Daoy (cell line): ENCODE data around the gene MYL12A. TPM values are rescaled to one million over a fixed set of nuclear protein-coding genes. Genes with fewer than 3 reads are reported as not detected.
"Not testable (repeated sequence)": the region's sequence is repeated elsewhere in the genome, so short reads cannot be mapped to it uniquely, and the experiment has no call there.

Experiments
- DNase-seq: peaks from one replicate; pipeline ENCODE4 v3.0.0-alpha.2; 2015; ENCODE audit warnings: low read depth
- total RNA-seq: library from RNA; depleted of rRNA; stranded (reverse); fragments of >200 nt; shearing (Covaris generic); gene quantifications from 2 replicates; pipeline ENCODE4 v1.2.3, GENCODE V29; 2014

The MYL12A gene
- total RNA-seq, 1 experiment from 2014 or later, result 207 TPM

- no peak for DNase-seq
These were observed 7.1 kb downstream of the MYL12A start for GRCh38 chr18:3254725-3255124.

- no peak for DNase-seq
These were observed 8.1 kb downstream of the MYL12A start for GRCh38 chr18:3255611-3256165.

GRCh38 chr18:3256693-3257626 lies 9.4 kb downstream of the MYL12A start:
- DNase-seq, result no peak

GRCh38 chr18:3257627-3258120 lies 10.1 kb downstream of the MYL12A start:
- DNase-seq, result no peak

GRCh38 chr18:3260995-3261372 lies 13.4 kb downstream of the MYL12A start:
- DNase-seq, result no peak

DNA sequence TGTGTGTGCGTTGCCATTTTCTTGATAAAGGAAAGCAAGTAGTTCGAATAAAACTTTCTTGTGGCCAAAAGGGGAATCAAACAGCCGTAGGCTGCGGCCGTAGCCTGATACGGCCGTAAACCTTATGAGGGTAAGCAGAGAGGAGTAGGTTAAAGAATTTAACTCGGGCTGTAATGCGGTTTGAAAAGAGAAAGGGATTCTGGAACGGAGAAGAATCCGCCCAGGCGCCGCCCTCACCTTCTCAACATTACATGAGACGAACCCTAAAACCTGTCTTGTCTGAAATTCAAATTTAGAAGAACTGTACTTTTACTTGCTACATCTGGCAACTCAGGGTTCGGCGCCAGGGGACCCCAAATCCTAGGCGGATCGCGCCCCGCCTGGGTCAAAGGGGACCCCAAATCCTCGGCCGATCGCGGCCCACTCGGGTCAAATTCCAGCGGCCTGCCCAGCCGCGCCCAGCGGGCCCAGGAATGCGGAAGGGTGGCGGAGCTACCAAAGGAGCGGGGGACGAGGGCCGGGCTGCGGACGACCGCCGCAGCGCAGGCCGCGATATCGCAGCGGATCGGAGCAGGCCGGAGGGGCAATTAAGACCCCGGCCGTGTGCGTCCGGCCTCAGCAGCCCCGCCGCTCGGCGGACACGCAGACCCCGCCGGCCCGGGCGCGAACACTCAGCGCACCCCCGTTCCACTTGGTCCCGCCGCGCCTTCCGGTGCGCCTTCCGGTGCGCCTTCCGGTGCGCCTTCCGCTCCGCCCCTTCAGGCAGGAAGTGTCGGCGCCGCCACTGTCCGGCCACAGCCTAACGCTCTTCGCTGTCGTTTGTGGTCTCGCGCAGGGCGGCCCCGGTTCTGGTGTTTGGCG lies 14.0 kb downstream of the MYL12A start, which contains the start of gene MYL12B:
Gene MYL12B, plus strand, starts transcription at position 761 of the 861 bp plus-strand sequence. CDS start 10,766 bp downstream, outside the sequence.
- DNase-seq, result peak; percentile 84

GRCh38 chr18:3262234-3263131 lies 14.9 kb downstream of the MYL12A start:
- no peak for DNase-seq

DNA sequence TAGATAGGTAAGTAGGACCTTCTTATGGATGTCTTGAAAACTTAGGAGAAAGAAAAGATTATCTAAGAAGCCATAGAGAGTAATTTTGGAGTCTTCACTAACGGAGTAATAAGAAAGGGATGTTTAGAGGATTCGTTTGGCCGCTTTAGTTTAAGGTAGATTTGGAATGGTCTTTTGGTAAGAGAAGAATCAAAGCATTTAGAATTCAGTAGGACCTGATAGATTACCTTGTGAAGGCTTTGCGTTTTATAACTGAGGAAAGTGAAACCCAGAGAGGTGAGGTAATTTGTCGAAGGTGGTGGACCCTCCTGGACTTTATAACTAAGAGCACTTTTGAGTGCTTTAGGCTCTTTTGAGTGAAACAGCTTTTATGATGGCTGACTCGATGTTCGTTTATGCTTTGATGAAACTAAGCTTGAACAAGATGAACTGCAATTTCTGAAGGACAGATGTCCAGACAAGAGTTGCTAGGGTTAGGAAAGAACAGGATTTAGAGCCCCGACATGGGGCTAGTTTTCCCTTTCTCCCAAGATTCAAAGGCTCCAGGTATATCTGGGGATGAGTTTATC lies 15.6 kb downstream of the MYL12A start:
- no peak for DNase-seq

- no peak for DNase-seq
These were observed 16.8 kb downstream of the MYL12A start for GRCh38 chr18:3264362-3264761.

DNA sequence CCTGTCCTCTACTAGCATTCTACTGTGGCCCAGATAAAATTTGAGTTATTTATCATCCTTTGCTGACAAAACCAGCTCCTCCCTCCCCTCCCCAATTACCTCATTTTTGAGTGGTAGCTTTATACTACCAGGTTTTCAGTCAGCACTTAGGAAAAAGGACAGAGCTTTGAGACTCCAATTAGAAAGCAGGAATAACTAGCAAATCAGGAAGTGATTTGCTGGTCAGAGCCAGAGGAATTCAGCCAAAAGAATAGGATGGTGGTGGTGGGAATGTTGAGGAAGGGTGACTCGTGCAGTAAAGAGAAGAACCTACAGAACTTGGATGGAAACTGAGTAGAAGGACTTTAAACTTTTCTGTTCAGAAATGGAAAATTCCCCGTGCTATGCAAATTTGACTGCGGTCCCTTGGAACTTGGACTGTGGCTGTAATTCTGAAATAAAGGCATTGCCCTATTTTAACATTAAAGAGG lies 18.0 kb downstream of the MYL12A start:
- no peak for DNase-seq

GRCh38 chr18:3266062-3266608 lies 18.5 kb downstream of the MYL12A start:
- no peak for DNase-seq

GRCh38 chr18:3268306-3268705 lies 20.7 kb downstream of the MYL12A start:
- no peak for DNase-seq

DNA sequence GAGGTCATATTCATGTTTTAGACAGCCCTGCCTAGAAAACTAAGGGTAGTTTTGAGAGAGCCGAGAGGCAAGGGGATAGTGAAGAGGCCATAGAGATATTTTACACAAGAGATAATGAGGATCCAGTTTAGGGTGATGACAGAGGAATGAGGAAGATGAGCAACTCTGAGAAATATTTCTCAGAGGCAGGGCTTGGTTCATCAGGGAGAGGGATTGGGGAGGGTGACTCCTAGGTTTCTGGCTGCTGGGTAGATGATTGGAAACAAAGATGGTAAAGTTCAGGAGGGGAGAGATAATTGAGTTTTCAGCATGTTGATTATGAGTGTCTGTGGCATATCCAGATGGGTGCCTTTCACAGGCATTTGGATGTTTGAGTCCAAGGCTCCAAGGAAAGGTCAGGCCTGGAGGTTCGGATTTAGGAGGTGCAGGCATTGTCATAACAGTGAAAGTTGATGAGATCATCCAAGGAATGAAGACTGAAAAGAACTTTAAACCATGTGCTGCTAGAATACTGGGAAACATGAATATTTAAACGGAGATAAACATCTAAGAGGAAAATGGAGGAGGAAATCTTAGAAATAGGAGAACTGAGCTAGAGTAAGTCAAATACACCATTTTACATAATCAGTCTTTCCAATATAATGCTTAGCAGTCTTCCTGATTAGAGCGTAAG lies 21.8 kb downstream of the MYL12A start:
- DNase-seq, result no peak

DNA sequence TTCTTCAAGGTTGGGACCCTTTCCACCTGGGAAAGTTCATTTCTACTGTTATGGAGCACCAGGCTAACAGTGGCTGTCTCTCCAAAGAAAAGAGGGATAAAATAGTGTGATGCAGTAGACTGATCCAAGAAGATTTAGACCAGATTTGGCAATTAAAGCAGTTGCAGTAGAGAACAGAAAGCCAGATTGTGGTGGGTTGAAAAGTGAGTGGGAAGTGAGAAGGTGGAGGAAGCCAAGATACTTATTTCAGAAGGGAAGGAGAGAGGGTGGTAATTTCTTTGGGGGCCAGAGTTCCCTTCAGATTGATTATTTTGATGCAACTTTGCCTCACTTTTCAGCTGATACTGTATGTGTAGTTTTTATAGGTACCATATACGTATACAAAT lies 22.3 kb downstream of the MYL12A start:
- DNase-seq, result no peak

DNA sequence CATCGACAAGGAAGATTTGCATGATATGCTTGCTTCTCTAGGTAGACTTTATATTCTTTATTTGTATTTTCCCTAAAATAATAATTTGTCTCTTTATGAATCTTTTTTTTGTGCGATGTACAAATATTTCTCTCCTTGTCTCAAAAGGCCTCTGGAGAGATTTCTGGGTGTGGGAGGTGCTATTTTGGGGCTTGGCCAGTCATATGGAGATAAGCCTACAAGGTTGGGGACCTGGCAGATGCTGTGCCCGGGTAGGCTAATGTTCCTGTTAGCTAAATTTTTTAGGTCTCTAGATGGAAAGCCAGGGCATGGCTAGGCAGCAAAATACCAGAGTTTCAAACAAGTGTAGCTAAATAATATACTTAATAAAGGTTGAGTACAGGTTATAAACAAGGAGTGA lies 25.4 kb downstream of the MYL12A start:
- DNase-seq, result no peak

DNA sequence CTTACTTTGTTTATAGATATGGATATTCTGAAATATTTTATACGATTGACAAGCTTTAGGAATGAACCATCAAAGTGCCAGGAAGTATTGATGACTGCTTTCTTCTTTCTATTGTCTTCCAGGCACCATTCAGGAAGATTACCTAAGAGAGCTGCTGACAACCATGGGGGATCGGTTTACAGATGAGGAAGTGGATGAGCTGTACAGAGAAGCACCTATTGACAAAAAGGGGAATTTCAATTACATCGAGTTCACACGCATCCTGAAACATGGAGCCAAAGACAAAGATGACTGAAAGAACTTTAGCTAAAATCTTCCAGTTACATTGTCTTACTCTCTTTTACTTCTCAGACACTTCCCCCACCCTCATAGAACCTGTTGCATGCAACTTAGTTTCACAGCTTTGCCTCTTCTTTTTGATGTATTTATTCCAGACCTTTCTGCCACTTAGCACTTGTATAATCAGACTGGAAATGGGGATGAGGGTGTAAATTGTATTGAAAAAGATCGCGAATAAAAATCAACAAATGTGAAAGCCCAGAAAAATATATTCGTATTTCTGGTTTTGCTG lies 30.1 kb downstream of the MYL12A start:
- DNase-seq, result not testable (repeated sequence)

DNA sequence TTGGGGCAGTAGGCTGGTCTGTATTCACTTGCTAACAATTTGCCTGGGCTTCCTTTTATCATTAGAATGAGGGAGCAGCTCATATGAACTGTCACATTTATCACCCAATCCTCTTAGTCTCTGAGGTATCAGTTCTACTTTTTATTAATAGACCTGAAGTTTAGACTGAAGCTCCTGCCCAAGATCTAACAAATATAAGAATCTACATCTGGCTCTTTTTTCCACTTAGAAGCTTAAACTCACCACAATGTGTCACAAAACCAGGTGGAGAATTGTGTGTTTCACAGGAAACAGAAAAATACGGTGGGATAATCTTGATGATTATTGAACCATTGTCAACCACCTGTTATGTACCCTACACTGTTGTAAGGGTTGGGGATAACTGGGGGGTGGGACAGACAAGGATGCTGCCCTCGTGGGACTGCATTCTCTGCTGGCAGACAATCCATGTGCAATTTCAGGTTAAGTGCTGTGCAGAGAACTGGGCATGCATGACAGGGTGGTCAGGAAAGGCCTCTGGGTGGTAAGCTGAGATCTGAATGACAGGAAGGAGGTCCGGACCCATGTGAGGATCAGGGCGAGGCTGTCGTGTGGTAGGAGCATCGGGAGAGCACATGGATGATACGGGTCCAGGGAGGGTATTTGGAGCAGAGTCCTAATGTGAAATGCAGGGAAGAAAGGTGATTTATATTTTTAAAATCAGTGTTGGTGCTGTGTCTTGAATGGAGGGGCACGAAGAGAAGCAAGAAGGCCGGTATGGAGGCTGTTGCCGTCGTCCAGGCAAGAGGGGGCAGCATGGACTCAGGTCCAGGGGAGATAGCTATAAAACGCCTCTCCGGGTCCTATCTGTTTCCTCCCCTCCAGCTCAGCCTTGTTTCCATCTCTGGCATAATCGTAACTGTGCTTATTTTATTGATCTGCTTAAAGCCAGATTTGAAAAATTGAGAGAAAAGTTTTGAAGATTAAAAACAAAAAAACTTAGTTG lies 31.9 kb downstream of the MYL12A start:
- no peak for DNase-seq
